Measurements from ENCODE around the gene CTNNB1.

CTNNB1 gene

DNA sequence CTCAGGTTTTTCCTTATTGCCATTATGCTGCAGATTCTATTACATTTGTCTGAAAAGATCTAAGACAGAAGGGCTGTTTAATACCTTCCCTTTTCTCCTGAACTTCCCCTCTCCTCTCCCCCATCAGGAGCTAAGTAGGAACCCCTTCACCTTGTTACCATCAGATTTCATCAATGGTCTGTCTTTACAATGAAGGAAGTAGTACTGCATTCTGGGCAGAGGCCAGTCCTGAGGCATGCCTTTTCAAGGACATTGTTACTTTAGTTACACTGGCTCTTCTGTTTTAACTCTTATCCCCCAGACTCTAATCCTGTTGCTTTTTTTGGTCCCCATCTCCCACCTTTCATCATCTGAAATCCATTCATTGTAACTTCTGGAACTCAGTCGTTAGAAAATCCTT is 8.1 kb downstream of the CTNNB1 start:
- CTCF ChIA-PET = no interaction called here
- POLR2A ChIA-PET = no interaction called here

DNA sequence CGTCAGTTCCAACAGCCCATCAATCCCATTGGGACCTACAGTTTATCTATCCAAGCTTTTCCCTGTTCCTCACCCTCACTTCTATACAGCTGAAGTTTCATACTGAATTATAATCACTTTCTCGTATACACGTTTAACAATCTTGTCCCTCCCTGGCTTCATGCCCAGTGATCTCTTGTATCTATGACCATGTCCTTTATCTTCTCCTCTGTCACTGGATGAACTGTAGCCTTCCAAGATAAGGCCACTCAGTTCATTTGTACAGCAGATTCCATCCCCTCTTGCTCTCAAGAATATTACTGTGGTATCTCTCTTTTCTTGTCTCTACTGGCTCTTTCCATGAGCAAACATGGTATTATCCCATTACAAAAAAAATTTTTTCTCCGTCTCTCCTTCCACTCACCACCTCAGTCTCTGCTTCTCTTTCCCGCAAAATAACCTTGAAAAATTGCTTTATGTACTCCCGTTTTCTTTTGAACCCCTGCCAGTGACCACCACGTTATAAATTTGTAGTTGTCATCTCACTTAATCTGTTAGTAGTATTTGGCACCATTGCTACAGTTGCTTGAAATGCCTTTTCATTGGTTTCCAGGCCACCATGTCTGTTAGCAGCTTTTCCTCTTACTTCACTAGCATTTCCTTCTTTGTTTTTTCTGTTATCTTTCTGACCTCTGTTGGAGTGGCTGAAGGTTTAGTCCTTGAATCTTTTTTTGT is 9.4 kb downstream of the CTNNB1 start:
- TF ChIP-seq, protein P1, sequence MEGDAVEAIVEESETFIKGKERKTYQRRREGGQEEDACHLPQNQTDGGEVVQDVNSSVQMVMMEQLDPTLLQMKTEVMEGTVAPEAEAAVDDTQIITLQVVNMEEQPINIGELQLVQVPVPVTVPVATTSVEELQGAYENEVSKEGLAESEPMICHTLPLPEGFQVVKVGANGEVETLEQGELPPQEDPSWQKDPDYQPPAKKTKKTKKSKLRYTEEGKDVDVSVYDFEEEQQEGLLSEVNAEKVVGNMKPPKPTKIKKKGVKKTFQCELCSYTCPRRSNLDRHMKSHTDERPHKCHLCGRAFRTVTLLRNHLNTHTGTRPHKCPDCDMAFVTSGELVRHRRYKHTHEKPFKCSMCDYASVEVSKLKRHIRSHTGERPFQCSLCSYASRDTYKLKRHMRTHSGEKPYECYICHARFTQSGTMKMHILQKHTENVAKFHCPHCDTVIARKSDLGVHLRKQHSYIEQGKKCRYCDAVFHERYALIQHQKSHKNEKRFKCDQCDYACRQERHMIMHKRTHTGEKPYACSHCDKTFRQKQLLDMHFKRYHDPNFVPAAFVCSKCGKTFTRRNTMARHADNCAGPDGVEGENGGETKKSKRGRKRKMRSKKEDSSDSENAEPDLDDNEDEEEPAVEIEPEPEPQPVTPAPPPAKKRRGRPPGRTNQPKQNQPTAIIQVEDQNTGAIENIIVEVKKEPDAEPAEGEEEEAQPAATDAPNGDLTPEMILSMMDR (IDR thresholded peaks at IDR 0.05; ENCODE audit: insufficient read depth, low read length, missing control alignments) = no peak
- no peak for DNase-seq (ENCODE audit: low read depth, low spot score)
- H3K4me3 ChIP-seq (ENCODE audit: low read depth, low read length) = no peak overlapping the region
- CTCF ChIA-PET = no interaction called here
- POLR2A ChIA-PET = interaction anchor here (1.2 to 1.4 kb wide), 2 partner anchors 9 kb away, joined by 5 to 7 read pairs; partner anchors contain the start of gene CTNNB1

More for the DNA sequence above, 8.1 kb downstream of the CTNNB1 start:
- no peak for DNase-seq (ENCODE audit: low read depth, low spot score)
- TF ChIP-seq, protein P1 (IDR thresholded peaks at IDR 0.05; ENCODE audit: insufficient read depth, low read length, missing control alignments) = no peak
- H3K4me3 ChIP-seq (ENCODE audit: low read depth, low read length) = no peak overlapping the region

DNA sequence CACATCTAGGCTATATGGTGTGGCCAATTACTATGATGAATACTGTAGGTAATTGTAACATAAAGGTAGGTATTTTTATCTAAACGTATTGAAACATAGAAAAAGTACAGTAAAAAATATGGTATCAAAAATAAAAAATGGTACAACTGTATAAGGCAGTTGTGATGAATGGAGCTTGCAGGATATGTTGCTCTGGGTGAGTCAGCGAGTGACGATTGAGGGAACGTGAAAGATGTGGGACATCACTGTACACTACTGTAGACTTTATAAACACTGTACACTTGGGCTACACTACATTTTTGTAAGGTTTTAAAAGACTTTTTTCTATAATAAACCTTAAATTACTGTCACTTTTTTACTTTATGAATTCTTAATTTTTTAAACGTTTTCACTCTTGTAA is 10.3 kb downstream of the CTNNB1 start:
- DNase-seq (ENCODE audit: low read depth, low spot score) = no peak
- H3K4me3 ChIP-seq (ENCODE audit: low read depth, low read length) = no peak overlapping the region
- TF ChIP-seq, protein P1 (IDR thresholded peaks at IDR 0.05; ENCODE audit: insufficient read depth, low read length, missing control alignments) = no peak
- CTCF ChIA-PET = interaction anchor here (1.1 kb wide), 1 partner anchor 629 kb away, joined by 3 read pairs; no protein-coding TSS in a partner anchor
- POLR2A ChIA-PET = interaction anchor here (0.7 to 1.4 kb wide), 2 partner anchors 10 to 473 kb away, joined by 3 to 7 read pairs; partner anchors contain the start of gene CTNNB1

DNA sequence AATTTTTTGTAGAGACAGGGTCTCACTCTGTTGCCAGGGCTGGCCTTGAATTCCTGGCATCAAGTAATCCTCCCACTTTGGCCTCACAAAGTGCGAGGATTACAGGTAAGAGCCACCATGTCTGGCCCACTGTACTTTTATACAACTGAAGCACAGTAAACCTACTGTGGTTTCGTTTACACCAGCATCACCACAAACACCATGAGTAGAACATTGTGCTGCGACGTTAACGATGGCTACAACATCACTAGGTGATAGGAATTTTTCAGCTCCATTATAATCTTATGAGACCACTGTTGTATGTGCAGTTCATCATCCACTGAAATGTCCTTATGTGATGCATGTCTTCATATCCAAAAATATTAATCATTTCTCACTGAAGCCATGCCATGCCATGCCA is 11.7 kb downstream of the CTNNB1 start:
- POLR2A ChIA-PET = no interaction called here
- TF ChIP-seq, protein P1 (IDR thresholded peaks at IDR 0.05; ENCODE audit: insufficient read depth, low read length, missing control alignments) = no peak
- CTCF ChIA-PET = interaction anchor here (1.1 kb wide), 1 partner anchor 630 kb away, joined by 3 read pairs; no protein-coding TSS in a partner anchor
- DNase-seq (ENCODE audit: low read depth, low spot score) = no peak
- no peak overlapping the region for H3K4me3 ChIP-seq (ENCODE audit: low read depth, low read length)

DNA sequence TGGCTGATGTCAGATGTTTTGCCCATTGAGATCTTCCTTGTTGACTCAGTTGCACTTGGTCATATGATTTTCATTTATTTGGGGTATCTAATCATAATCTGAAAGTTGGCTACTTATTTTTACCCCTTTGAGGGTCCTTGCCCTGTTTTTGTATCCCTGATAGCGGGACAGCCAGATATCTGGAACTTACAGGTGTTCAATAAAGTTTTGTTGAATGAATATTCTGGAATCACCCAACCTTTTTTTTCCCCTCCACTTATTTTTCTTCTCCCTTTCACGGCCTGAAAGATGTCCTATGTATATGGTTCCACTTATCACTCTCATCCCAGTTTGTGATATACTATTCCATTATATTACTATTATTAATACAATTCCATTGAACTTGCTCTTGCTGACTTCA is 12.8 kb downstream of the CTNNB1 start:
- DNase-seq (ENCODE audit: low read depth, low spot score) = no peak
- TF ChIP-seq, protein P1 (IDR thresholded peaks at IDR 0.05; ENCODE audit: insufficient read depth, low read length, missing control alignments) = no peak
- ChIA-PET CTCF (interaction anchor here (3.3 kb wide), 1 partner anchor 12 kb away, joined by 14 read pairs; no protein-coding TSS in a partner anchor), POLR2A (interaction anchor here (1.2 kb wide), 1 partner anchor 13 kb away, joined by 4 read pairs; the partner anchor contains the start of gene CTNNB1)
- H3K4me3 ChIP-seq (ENCODE audit: low read depth, low read length) = no peak overlapping the region

DNA sequence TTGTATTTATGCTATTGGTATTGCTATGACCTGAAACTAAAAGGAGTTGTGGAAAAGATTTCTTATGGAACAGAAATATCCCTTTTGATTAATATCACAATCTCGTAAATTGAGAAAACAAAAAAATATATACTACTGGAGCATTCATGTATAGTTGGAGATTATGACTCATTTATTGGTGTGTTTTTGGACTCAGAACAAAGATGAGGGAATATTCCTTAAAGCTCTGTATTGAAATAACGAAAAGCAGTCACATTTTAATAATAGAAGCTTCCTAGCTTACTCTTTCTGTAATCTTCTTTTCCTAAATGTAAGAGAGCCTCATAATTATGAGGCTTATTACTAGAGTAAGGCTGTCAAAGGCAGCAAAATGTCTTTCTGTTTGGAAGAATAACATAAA is 14.3 kb downstream of the CTNNB1 start:
- no peak for DNase-seq (ENCODE audit: low read depth, low spot score)
- ChIA-PET POLR2A (interaction anchor here (0.9 kb wide), 1 partner anchor 14 kb away, joined by 4 read pairs; the partner anchor contains the start of gene CTNNB1), CTCF (interaction anchor here (1.0 to 3.3 kb wide), 3 partner anchors 9 to 12 kb away, joined by 4 to 14 read pairs (median 10); no protein-coding TSS in a partner anchor)
- no peak overlapping the region for H3K4me3 ChIP-seq (ENCODE audit: low read depth, low read length)
- TF ChIP-seq, protein P1 (IDR thresholded peaks at IDR 0.05; ENCODE audit: insufficient read depth, low read length, missing control alignments) = no peak
